H9 (cell line): ENCODE results near the gene EXOC2. TPM values are rescaled to one million over a fixed set of nuclear protein-coding genes. Genes with fewer than 3 reads are reported as not detected.

ENCODE experiments used
- DNase-seq: peaks from one replicate; pipeline ENCODE4 v3.0.0-alpha.2; 2017
- H2AFZ ChIP-seq: one replicate; pipeline ENCODE4 v1.6.1; 2013; ENCODE audit warnings: mild to moderate bottlenecking, low read length, control low read depth, moderate library complexity
- H2AK5ac ChIP-seq: 2 replicates; pipeline ENCODE4 v1.6.1; 2013; ENCODE audit warnings: low read length, control low read depth, mixed read lengths; ENCODE audit not compliant: insufficient read length
- H2BK120ac ChIP-seq: one replicate; pipeline ENCODE4 v1.6.1; 2013; ENCODE audit warnings: low read depth, mild to moderate bottlenecking, low read length, control low read depth, inconsistent platforms; ENCODE audit not compliant: poor library complexity, severe bottlenecking
- H2BK12ac ChIP-seq: 2 replicates; pipeline ENCODE4 v1.6.1; 2013; ENCODE audit warnings: low read length, control low read depth, mixed read lengths, low read depth; ENCODE audit not compliant: insufficient read length
- H2BK15ac ChIP-seq: 2 replicates; pipeline ENCODE4 v1.6.1; 2013; ENCODE audit warnings: low read depth, low read length, control low read depth
- H2BK20ac ChIP-seq: one replicate; pipeline ENCODE4 v1.6.1; 2013; ENCODE audit warnings: low read depth, mild to moderate bottlenecking, low read length, control low read depth, inconsistent platforms; ENCODE audit not compliant: poor library complexity, severe bottlenecking
- H2BK5ac ChIP-seq: 2 replicates; pipeline ENCODE4 v1.6.1; 2013; ENCODE audit warnings: low read length, control low read depth, mixed read lengths; ENCODE audit not compliant: insufficient read length
- H3K14ac ChIP-seq: 2 replicates; pipeline ENCODE4 v1.6.1; 2013; ENCODE audit warnings: low read length, control low read depth; ENCODE audit not compliant: insufficient read depth
- H3K18ac ChIP-seq: 2 replicates; pipeline ENCODE4 v1.6.1; 2013; ENCODE audit warnings: low read depth, mild to moderate bottlenecking, mixed read lengths, low read length, control low read depth; ENCODE audit not compliant: insufficient read length
- H3K23ac ChIP-seq: 2 replicates; pipeline ENCODE4 v1.6.1; 2013; ENCODE audit warnings: low read length, control low read depth, mixed read lengths, low read depth; ENCODE audit not compliant: insufficient read length
- H3K23me2 ChIP-seq: 2 replicates; pipeline ENCODE4 v1.6.1; 2013; ENCODE audit warnings: low read depth, mild to moderate bottlenecking, mixed read lengths, low read length, control low read depth; ENCODE audit not compliant: insufficient read length, poor library complexity, severe bottlenecking
- H3K27ac ChIP-seq: 2 replicates; pipeline ENCODE4 v1.5.1; 2013; ENCODE audit warnings: low read length, control low read depth, mixed read lengths, low read depth; ENCODE audit not compliant: insufficient read length
- H3K27me3 ChIP-seq: 2 replicates; pipeline ENCODE4 v1.6.1; 2013; ENCODE audit warnings: low read length, control low read depth, inconsistent platforms; ENCODE audit not compliant: insufficient read depth
- H3K4ac ChIP-seq: 2 replicates; pipeline ENCODE4 v1.6.1; 2013; ENCODE audit warnings: low read depth, mild to moderate bottlenecking, control low read depth, inconsistent platforms, low read length, moderate library complexity
- H3K4me1 ChIP-seq: 2 replicates; pipeline ENCODE4 v1.6.1; 2013; ENCODE audit warnings: low read length, control low read depth, inconsistent platforms; ENCODE audit not compliant: insufficient read depth
- H3K4me2 ChIP-seq: 2 replicates; pipeline ENCODE4 v1.6.1; 2013; ENCODE audit warnings: low read length, control low read depth, mixed read lengths; ENCODE audit not compliant: insufficient read length, insufficient read depth
- H3K56ac ChIP-seq: 2 replicates; pipeline ENCODE4 v1.6.1; 2013; ENCODE audit warnings: low read depth, mild to moderate bottlenecking, mixed read lengths, low read length, control low read depth; ENCODE audit not compliant: insufficient read length
- H3K79me1 ChIP-seq: 2 replicates; pipeline ENCODE4 v1.6.1; 2013; ENCODE audit warnings: low read depth, mild to moderate bottlenecking, moderate library complexity, low read length, control low read depth, inconsistent platforms; ENCODE audit not compliant: insufficient read depth, poor library complexity, severe bottlenecking
- H3K79me2 ChIP-seq: 2 replicates; pipeline ENCODE4 v1.6.1; 2013; ENCODE audit warnings: low read length, control low read depth, inconsistent platforms; ENCODE audit not compliant: insufficient read depth
- H3K9ac ChIP-seq: 2 replicates; pipeline ENCODE4 v1.6.1; 2013; ENCODE audit warnings: low read length, control low read depth, mixed read lengths; ENCODE audit not compliant: insufficient read length; ENCODE audit errors: extremely low read depth
- H3K9me3 ChIP-seq: one replicate; pipeline ENCODE4 v1.6.1; 2013; ENCODE audit warnings: low read depth, low read length, inconsistent platforms; ENCODE audit not compliant: control insufficient read depth
- H3T11ph ChIP-seq: one replicate; pipeline ENCODE4 v1.6.1; 2013; ENCODE audit warnings: mild to moderate bottlenecking, low read length, control low read depth, inconsistent platforms
- H4K20me1 ChIP-seq: one replicate; pipeline ENCODE4 v1.6.1; 2013; ENCODE audit not compliant: control insufficient read depth, insufficient read length, insufficient read depth
- H4K5ac ChIP-seq: 2 replicates; pipeline ENCODE4 v1.6.1; 2013; ENCODE audit warnings: low read depth, mild to moderate bottlenecking, mixed read lengths, low read length, control low read depth; ENCODE audit not compliant: insufficient read length
- H4K8ac ChIP-seq: replicated peaks from 2 replicates; pipeline ENCODE4 v1.6.1; 2013; ENCODE audit warnings: low read length, control low read depth, mixed read lengths, low read depth; ENCODE audit not compliant: insufficient read length
- H4K91ac ChIP-seq: 2 replicates; pipeline ENCODE4 v1.6.1; 2013; ENCODE audit warnings: low read depth, mild to moderate bottlenecking, moderate library complexity, mixed read lengths, low read length, control low read depth; ENCODE audit not compliant: insufficient read length
- H3K27ac Mint-ChIP-seq, 3 experiments: 2 replicates in 2 of 3; 3 replicates in 1 of 3; pipeline ENCODE4 v1.8.0; 2020 to 2021; ENCODE audit warnings: mixed read lengths in 3 of 3, mild to moderate bottlenecking in 1 of 3, moderate library complexity in 1 of 3
- H3K27me3 Mint-ChIP-seq: 2 replicates; pipeline ENCODE4 v1.8.0; 2021; ENCODE audit warnings: low read depth, mild to moderate bottlenecking, moderate library complexity, mixed read lengths
- H3K36me3 Mint-ChIP-seq, 3 experiments: 2 replicates in 2 of 3; 3 replicates in 1 of 3; pipeline ENCODE4 v1.8.0; 2020 to 2021; ENCODE audit warnings: low read depth in 3 of 3, mixed read lengths in 3 of 3; ENCODE audit not compliant: insufficient read depth in 1 of 3
- H3K4me1 Mint-ChIP-seq, 2 experiments: 2 replicates each; pipeline ENCODE4 v1.8.0; 2020; ENCODE audit warnings: mixed read lengths in 2 of 2
- H3K4me3 Mint-ChIP-seq, 2 experiments: 2 replicates in 1 of 2; 3 replicates in 1 of 2; pipeline ENCODE4 v1.8.0; 2020 to 2021; ENCODE audit warnings: mild to moderate bottlenecking in 2 of 2, mixed read lengths in 2 of 2, moderate library complexity in 1 of 2
- H3K9me3 Mint-ChIP-seq, 2 experiments: 2 replicates in 1 of 2; 3 replicates in 1 of 2; pipeline ENCODE4 v1.8.0; 2020; ENCODE audit warnings: mild to moderate bottlenecking in 2 of 2, mixed read lengths in 2 of 2, moderate library complexity in 1 of 2
- CTCF ChIP-seq: fragments of 200-600 bp; sonication (generic); conservative IDR thresholded peaks from 3 replicates; pipeline ENCODE4 v1.8.0; 2021; ENCODE audit warnings: antibody characterized with exemption, mild to moderate bottlenecking
- WGBS: extraction: QIAGEN DNeasy Blood & Tissue Kit; methylation state at CpG from one replicate; pipeline ENCODE4 v1.1.7; 2013; ENCODE audit warnings: missing lambda C conversion rate, low lambda C conversion rate, mixed read lengths; ENCODE audit not compliant: insufficient read length; ENCODE audit errors: extremely low coverage; 5-methylcytosine and 5-hydroxymethylcytosine counted together
- total RNA-seq: library from RNA; stranded (reverse); gene quantifications from 2 replicates; pipeline ENCODE4 v1.2.1, GENCODE V29; 2021

EXOC2 gene
- total RNA-seq, 1 experiment from 2014 or later: 29.9 TPM

DNA sequence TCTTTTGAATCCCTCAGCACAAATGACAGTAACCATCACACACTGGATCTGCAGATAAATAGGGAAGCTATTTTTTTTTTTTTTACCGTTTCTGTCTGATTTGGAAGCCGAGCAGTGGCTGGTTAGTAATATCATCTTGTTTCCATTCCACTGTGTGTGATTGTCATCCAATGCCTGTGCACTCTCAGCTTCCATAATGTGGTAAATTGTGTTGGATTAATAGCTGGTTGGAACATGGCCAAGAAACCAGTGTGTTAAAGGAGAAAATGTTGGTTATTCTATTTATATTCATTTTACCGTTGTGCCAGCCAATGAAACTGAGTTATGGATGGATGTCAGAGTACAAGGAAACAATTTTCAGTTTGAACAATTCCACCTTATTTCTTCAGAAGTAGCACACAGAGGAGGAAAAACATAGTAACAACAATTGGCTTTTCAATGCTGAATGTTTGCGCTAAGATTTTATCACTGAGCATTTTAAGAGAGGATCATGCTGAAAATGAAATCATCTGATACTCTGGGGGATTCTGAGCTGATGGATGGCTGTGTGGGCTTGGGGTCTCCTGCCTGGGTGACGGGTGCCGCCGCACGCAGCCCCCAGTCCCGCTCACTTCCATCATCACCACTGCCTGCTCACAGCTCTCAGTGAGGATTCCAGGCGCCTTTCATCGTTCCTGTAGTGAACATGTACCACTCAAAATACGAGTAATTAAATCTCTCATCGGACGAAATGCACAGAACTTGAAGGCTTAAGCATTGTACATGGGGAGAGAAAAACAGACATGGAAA lies 40.7 kb upstream of the EXOC2 start:
- Histone ChIP-seq H2BK15ac (no peak overlapping the region), H3K27me3 (no peaks in the 10 kb centered on the region), H3K23ac (no peak overlapping the region), H3K18ac (no peak overlapping the region), H3K23me2 (peaks cover under 1% of the 10 kb centered on the region), H3K79me2 (no peaks in the 10 kb centered on the region), H2BK120ac (no peak overlapping the region), H3K14ac (no peak overlapping the region), H2BK5ac (no peak overlapping the region), H2AK5ac (no peak overlapping the region), H2AFZ (no peak overlapping the region), H3K4ac (no peak overlapping the region), H3K9me3 (no peaks in the 10 kb centered on the region), H3T11ph (no peak overlapping the region), H2BK20ac (no peak overlapping the region), H3K9ac (no peak overlapping the region), H4K20me1 (no peaks in the 10 kb centered on the region), H3K79me1 (no peaks in the 10 kb centered on the region), H2BK12ac (no peak overlapping the region), H4K5ac (no peak overlapping the region), H4K8ac (no peak overlapping the region), H3K4me1 (no peaks in the 10 kb centered on the region; the same call in 1 of the 2 replicates), H3K4me2 (no peak overlapping the region), H4K91ac (no peak overlapping the region), H3K27ac (no peak overlapping the region), H3K56ac (no peak overlapping the region)
- no CpG with 5 or more reads among the region's 14 CpGs for WGBS
- H3K4me3 Mint-ChIP-seq: no peak overlapping the region
- no peak for DNase-seq
- peaks cover 13 to 16% of the 10 kb centered on the region in 2 experiments for H3K4me1 Mint-ChIP-seq
- H3K36me3 Mint-ChIP-seq: peaks cover 0 to 1% (median 0%) of the 10 kb centered on the region in 3 experiments; a peak in 1 of 7 replicates
- no peak for TF ChIP-seq CTCF
- no peaks in the 10 kb centered on the region; a peak in 1 of 5 replicates for H3K9me3 Mint-ChIP-seq
- H3K27ac Mint-ChIP-seq: no peak overlapping the region
- H3K27me3 Mint-ChIP-seq: peaks cover 1% of the 10 kb centered on the region
